IPS-18a (cell line): ENCODE data around the gene SCGB1D1.
"Not testable (repeated sequence)": the region's sequence is repeated elsewhere in the genome, so short reads cannot be mapped to it uniquely, and the experiment has no call there.

Experiments used
- H3K27ac ChIP-seq: one replicate; pipeline ENCODE4 v1.5.1; 2013; ENCODE audit warnings: low read length
- H3K27me3 ChIP-seq: one replicate; pipeline ENCODE4 v1.6.1; 2013; ENCODE audit warnings: mild to moderate bottlenecking, low read length; ENCODE audit not compliant: control insufficient read depth, insufficient read depth
- H3K36me3 ChIP-seq: one replicate; pipeline ENCODE4 v1.6.1; 2013; ENCODE audit warnings: low read depth, low read length; ENCODE audit not compliant: control insufficient read depth
- H3K4me1 ChIP-seq: one replicate; pipeline ENCODE4 v1.6.1; 2013; ENCODE audit warnings: low read depth, low read length; ENCODE audit not compliant: control insufficient read depth
- H3K4me3 ChIP-seq: one replicate; pipeline ENCODE4 v1.5.1; 2013; ENCODE audit warnings: low read length
- H3K9ac ChIP-seq: one replicate; pipeline ENCODE4 v1.6.1; 2013; ENCODE audit warnings: mild to moderate bottlenecking, low read length, moderate library complexity
- H3K9me3 ChIP-seq: one replicate; pipeline ENCODE4 v1.6.1; 2013; ENCODE audit warnings: low read depth, low read length; ENCODE audit not compliant: control insufficient read depth

The SCGB1D1 gene

GRCh38 chr11:62171261-62171723 is 18.7 kb upstream of the SCGB1D1 start:
- H3K9ac ChIP-seq: no peak overlapping the region
- H3K4me1 ChIP-seq: no peaks in the 10 kb centered on the region
- H3K27me3 ChIP-seq: peaks cover 7% of the 10 kb centered on the region
- H3K4me3 ChIP-seq: no peak overlapping the region
- H3K9me3 ChIP-seq: no peaks in the 10 kb centered on the region
- H3K36me3 ChIP-seq: no peaks in the 10 kb centered on the region
- H3K27ac ChIP-seq: no peak overlapping the region

GRCh38 chr11:62172294-62172693 is 17.7 kb upstream of the SCGB1D1 start:
- Histone ChIP-seq H3K27me3 (peaks cover 7% of the 10 kb centered on the region), H3K4me1 (no peaks in the 10 kb centered on the region), H3K36me3 (no peaks in the 10 kb centered on the region), H3K4me3 (no peak overlapping the region), H3K9ac (no peak overlapping the region), H3K9me3 (no peaks in the 10 kb centered on the region), H3K27ac (no peak overlapping the region)

- no peaks in the 10 kb centered on the region for H3K9me3 ChIP-seq
- H3K36me3 ChIP-seq: no peaks in the 10 kb centered on the region
- no peak overlapping the region for H3K9ac ChIP-seq
- no peak overlapping the region for H3K27ac ChIP-seq
- peaks cover 1% of the 10 kb centered on the region for H3K27me3 ChIP-seq
- H3K4me3 ChIP-seq: no peak overlapping the region
- H3K4me1 ChIP-seq: no peaks in the 10 kb centered on the region
Observed at GRCh38 chr11:62176766-62177165, 13.2 kb upstream of the SCGB1D1 start.

GRCh38 chr11:62179995-62180394 is 10.0 kb upstream of the SCGB1D1 start:
- Histone ChIP-seq H3K27ac (no peak overlapping the region), H3K36me3 (no peaks in the 10 kb centered on the region), H3K4me3 (no peak overlapping the region), H3K9me3 (no peaks in the 10 kb centered on the region), H3K9ac (no peak overlapping the region), H3K27me3 (no peaks in the 10 kb centered on the region), H3K4me1 (no peaks in the 10 kb centered on the region)

- Histone ChIP-seq H3K27ac (no peak overlapping the region), H3K9ac (no peak overlapping the region), H3K4me1 (no peaks in the 10 kb centered on the region), H3K9me3 (no peaks in the 10 kb centered on the region), H3K27me3 (no peaks in the 10 kb centered on the region), H3K4me3 (no peak overlapping the region), H3K36me3 (no peaks in the 10 kb centered on the region)
Observed at GRCh38 chr11:62181097-62181496, 8.9 kb upstream of the SCGB1D1 start.

- Histone ChIP-seq H3K27ac (no peak overlapping the region), H3K9me3 (no peaks in the 10 kb centered on the region), H3K36me3 (no peaks in the 10 kb centered on the region), H3K9ac (no peak overlapping the region), H3K4me1 (no peaks in the 10 kb centered on the region), H3K27me3 (no peaks in the 10 kb centered on the region), H3K4me3 (no peak overlapping the region)
Observed at GRCh38 chr11:62182147-62182891, 7.7 kb upstream of the SCGB1D1 start.

GRCh38 chr11:62186195-62186594 is 3.8 kb upstream of the SCGB1D1 start:
- H3K9ac ChIP-seq: no peak overlapping the region
- H3K4me1 ChIP-seq: no peaks in the 10 kb centered on the region
- no peak overlapping the region for H3K27ac ChIP-seq
- no peaks in the 10 kb centered on the region for H3K9me3 ChIP-seq
- no peak overlapping the region for H3K4me3 ChIP-seq
- no peaks in the 10 kb centered on the region for H3K27me3 ChIP-seq
- no peaks in the 10 kb centered on the region for H3K36me3 ChIP-seq

- Histone ChIP-seq H3K27me3 (no peaks in the 10 kb centered on the region), H3K4me1 (peaks cover 7% of the 10 kb centered on the region), H3K27ac (no peak overlapping the region), H3K36me3 (no peaks in the 10 kb centered on the region), H3K9me3 (no peaks in the 10 kb centered on the region), H3K4me3 (no peak overlapping the region), H3K9ac (no peak overlapping the region)
Observed at GRCh38 chr11:62193952-62194351, 3.9 kb downstream of the SCGB1D1 start.

GRCh38 chr11:62195010-62195409 is 5.0 kb downstream of the SCGB1D1 start:
- not testable (repeated sequence) for H3K9ac ChIP-seq, H3K27ac ChIP-seq, H3K36me3 ChIP-seq, H3K4me1 ChIP-seq, H3K4me3 ChIP-seq, H3K9me3 ChIP-seq, H3K27me3 ChIP-seq

- H3K9me3 ChIP-seq: no peaks in the 10 kb centered on the region
- peaks cover 7% of the 10 kb centered on the region for H3K4me1 ChIP-seq
- H3K9ac ChIP-seq: no peak overlapping the region
- H3K36me3 ChIP-seq: no peaks in the 10 kb centered on the region
- no peaks in the 10 kb centered on the region for H3K27me3 ChIP-seq
- H3K27ac ChIP-seq: no peak overlapping the region
- H3K4me3 ChIP-seq: no peak overlapping the region
Observed at GRCh38 chr11:62195945-62196344, 5.9 kb downstream of the SCGB1D1 start.

- H3K4me3 ChIP-seq, H3K4me1 ChIP-seq, H3K27me3 ChIP-seq, H3K9ac ChIP-seq, H3K36me3 ChIP-seq, H3K27ac ChIP-seq, H3K9me3 ChIP-seq: not testable (repeated sequence)
Observed at GRCh38 chr11:62197400-62197799, 7.4 kb downstream of the SCGB1D1 start.

- H3K9me3 ChIP-seq: no peaks in the 10 kb centered on the region
- no peak overlapping the region for H3K9ac ChIP-seq
- H3K36me3 ChIP-seq: no peaks in the 10 kb centered on the region
- H3K27ac ChIP-seq: no peak overlapping the region
- no peaks in the 10 kb centered on the region for H3K4me1 ChIP-seq
- H3K27me3 ChIP-seq: no peaks in the 10 kb centered on the region
- H3K4me3 ChIP-seq: no peak overlapping the region
Observed at GRCh38 chr11:62201376-62201775, 11.4 kb downstream of the SCGB1D1 start.
